GM18519 (cell line): ENCODE data around the gene CCDC60.

Experiments
- ATAC-seq: cut with Tn5 transposase; IDR thresholded peaks from one replicate; pipeline ENCODE4 v1.9.1; 2021; ENCODE audit warnings: mild to moderate bottlenecking, moderate library complexity; ENCODE audit not compliant: unreplicated experiment, low FRiP score

Gene CCDC60

GRCh38 chr12:119432949-119433348, 98.4 kb downstream of the CCDC60 start:
- ATAC-seq: no peak

GRCh38 chr12:119440803-119441360, 106.4 kb downstream of the CCDC60 start:
- no peak for ATAC-seq

GRCh38 chr12:119444462-119445044, 110.0 kb downstream of the CCDC60 start:
- ATAC-seq: no peak

- ATAC-seq: no peak
Observed at GRCh38 chr12:119446459-119446858, 111.9 kb downstream of the CCDC60 start.

GRCh38 chr12:119447126-119447525, 112.6 kb downstream of the CCDC60 start:
- no peak for ATAC-seq

GRCh38 chr12:119447618-119448017, 113.1 kb downstream of the CCDC60 start:
- no peak for ATAC-seq

- no peak for ATAC-seq
Observed at GRCh38 chr12:119448611-119449131, 114.1 kb downstream of the CCDC60 start.

- no peak for ATAC-seq
Observed at GRCh38 chr12:119450771-119451170, 116.2 kb downstream of the CCDC60 start.

- ATAC-seq: no peak
Observed at GRCh38 chr12:119456824-119457223, 122.3 kb downstream of the CCDC60 start.

- no peak for ATAC-seq
Observed at GRCh38 chr12:119457271-119457670, 122.7 kb downstream of the CCDC60 start.

GRCh38 chr12:119459481-119459880, 125.0 kb downstream of the CCDC60 start:
- no peak for ATAC-seq

- ATAC-seq: no peak
Observed at GRCh38 chr12:119460876-119461275, 126.3 kb downstream of the CCDC60 start.

GRCh38 chr12:119461636-119462214, 127.2 kb downstream of the CCDC60 start:
- ATAC-seq: no peak

GRCh38 chr12:119463211-119463926, 128.8 kb downstream of the CCDC60 start:
- no peak for ATAC-seq

GRCh38 chr12:119468296-119468695, 133.8 kb downstream of the CCDC60 start:
- no peak for ATAC-seq

GRCh38 chr12:119475650-119476049, 141.1 kb downstream of the CCDC60 start:
- ATAC-seq: no peak

GRCh38 chr12:119476951-119477350, 142.4 kb downstream of the CCDC60 start:
- ATAC-seq: no peak

GRCh38 chr12:119479121-119479561, 144.6 kb downstream of the CCDC60 start:
- no peak for ATAC-seq

- no peak for ATAC-seq
Observed at GRCh38 chr12:119480551-119480950, 146.0 kb downstream of the CCDC60 start.

- no peak for ATAC-seq
Observed at GRCh38 chr12:119486599-119487154, 152.1 kb downstream of the CCDC60 start.

GRCh38 chr12:119491814-119492213, 157.3 kb downstream of the CCDC60 start:
- no peak for ATAC-seq
